ENCODE measurements around the gene LIF. TPM values are rescaled to one million over a fixed set of nuclear protein-coding genes. Genes with fewer than 3 reads are reported as not detected.

LIF gene
- total and polyA plus RNA-seq, 2 donors (not counting 3 experiments of a cell fraction or from before 2014, with no cell fraction given), result 0.12 to 0.27 TPM

GRCh38 chr22:30290342-30291057 is 43.9 kb upstream of the LIF start:
- TF ChIP-seq EZH2 (IDR thresholded peaks at IDR 0.05; ENCODE audit: borderline replicate concordance, low read depth, low read length, severe bottlenecking) (no peak), CTCF (IDR thresholded peaks at IDR 0.05; ENCODE audit: extremely low read depth in 1 of 2, insufficient read depth in 1 of 2, low read depth in 1 of 2, low read length in 2 of 2) (no peak), POLR2A (IDR thresholded peaks at IDR 0.05; ENCODE audit: low read depth, low read length) (peak; percentile 44)
- DNase-seq (ENCODE audit: low read depth, low spot score) (peak; percentile 15), FAIRE-seq (no peak)
- intact Hi-C loops (cut with micrococcal nuclease) (loop anchor here (1.0 kb wide), 1 partner anchor 15 kb away; no protein-coding TSS in a partner anchor), dilution Hi-C loops (cut with MboI; ENCODE audit: extremely low pct_ligation_motif_present, low sequenced_read_pairs) (no loop called here)
- Histone ChIP-seq H3K4me3 (replicated peaks in 1 of 3; ENCODE audit: insufficient read depth in 1 of 3, low read depth in 1 of 3, low read length in 3 of 3) (no peak overlapping the region), H4K20me1 (replicated peaks; ENCODE audit: control insufficient read depth, extremely low read depth, insufficient read depth, low read length) (no peaks in the 10 kb centered on the region), H3K9me1 (replicated peaks; ENCODE audit: control insufficient read depth, extremely low read depth, insufficient read depth, low read length) (no peaks in the 10 kb centered on the region), H3K79me2 (ENCODE audit: control insufficient read depth, insufficient read depth, low read length) (no peaks in the 10 kb centered on the region), H3K27me3 (ENCODE audit: control insufficient read depth in 2 of 2, insufficient read depth in 2 of 2, low read length in 2 of 2) (no peaks in the 10 kb centered on the region), H3K27ac (ENCODE audit: insufficient read depth, low read depth, low read length) (peak overlapping the region; percentile 51), H3K9me3 (replicated peaks; ENCODE audit: control insufficient read depth, insufficient read depth, low read length) (no peaks in the 10 kb centered on the region), H3K9ac (replicated peaks; ENCODE audit: extremely low read depth, insufficient read depth, low read length) (peak overlapping the region; percentile 11), H3K36me3 (ENCODE audit: control insufficient read depth in 2 of 2, extremely low read depth in 1 of 2, insufficient read depth in 2 of 2, low read length in 2 of 2) (peaks cover 0 to 12% of the 10 kb centered on the region in 2 experiments), H3K4me1 (ENCODE audit: control insufficient read depth, extremely low read depth, insufficient read depth, low read length) (peaks cover 28% of the 10 kb centered on the region), H3K4me2 (ENCODE audit: insufficient read depth, low read length) (peak overlapping the region; percentile 37), H2AFZ (ENCODE audit: low read depth, low read length) (peak overlapping the region; percentile 16)
- ChIA-PET CTCF (interaction anchor here (0.6 to 4.4 kb wide), 17 partner anchors 9 to 101 kb away, joined by 3 to 164 read pairs (median 7); partner anchors contain the start of genes CCDC157, RNF215, SF3A1 and TBC1D10A), POLR2A (interaction anchor here (0.6 to 1.8 kb wide), 8 partner anchors 13 to 82 kb away, joined by 3 to 9 read pairs (median 4); partner anchors contain the start of genes CCDC157, SF3A1 and TBC1D10A)
- BruUV-seq (replicated peaks), result no TSS peak

- Histone ChIP-seq H3K79me2 (ENCODE audit: control insufficient read depth, insufficient read depth, low read length) (no peaks in the 10 kb centered on the region), H3K4me2 (ENCODE audit: insufficient read depth, low read length) (peak overlapping the region; percentile 37), H3K9me3 (replicated peaks; ENCODE audit: control insufficient read depth, insufficient read depth, low read length) (no peaks in the 10 kb centered on the region), H3K27ac (ENCODE audit: insufficient read depth, low read depth, low read length) (peak overlapping the region; percentile 51), H3K27me3 (ENCODE audit: control insufficient read depth in 2 of 2, insufficient read depth in 2 of 2, low read length in 2 of 2) (no peaks in the 10 kb centered on the region), H3K36me3 (ENCODE audit: control insufficient read depth in 2 of 2, extremely low read depth in 1 of 2, insufficient read depth in 2 of 2, low read length in 2 of 2) (peaks cover 0 to 17% of the 10 kb centered on the region in 2 experiments), H4K20me1 (replicated peaks; ENCODE audit: control insufficient read depth, extremely low read depth, insufficient read depth, low read length) (no peaks in the 10 kb centered on the region), H3K9me1 (replicated peaks; ENCODE audit: control insufficient read depth, extremely low read depth, insufficient read depth, low read length) (no peaks in the 10 kb centered on the region), H2AFZ (ENCODE audit: low read depth, low read length) (peak overlapping the region; percentile 14), H3K4me3 (replicated peaks in 1 of 3; ENCODE audit: insufficient read depth in 1 of 3, low read depth in 1 of 3, low read length in 3 of 3) (peak overlapping the region in 1 of 3 experiments; percentile 7), H3K4me1 (ENCODE audit: control insufficient read depth, extremely low read depth, insufficient read depth, low read length) (peaks cover 28% of the 10 kb centered on the region), H3K9ac (replicated peaks; ENCODE audit: extremely low read depth, insufficient read depth, low read length) (peak overlapping the region; percentile 4)
- BruUV-seq (replicated peaks), result no TSS peak
- TF ChIP-seq MYC (IDR thresholded peaks at IDR 0.05; ENCODE audit: low read depth, low read length) (no peak), FOS (IDR thresholded peaks at IDR 0.05; ENCODE audit: borderline replicate concordance, insufficient read depth, low read length) (no peak), MAX (IDR thresholded peaks at IDR 0.05; ENCODE audit: insufficient read depth, insufficient read length) (no peak), JUN (IDR thresholded peaks at IDR 0.05; ENCODE audit: borderline replicate concordance, insufficient read depth, insufficient read length, low read depth) (no peak), CTCF (IDR thresholded peaks at IDR 0.05; ENCODE audit: extremely low read depth in 1 of 2, insufficient read depth in 1 of 2, low read depth in 1 of 2, low read length in 2 of 2) (no peak), GATA2 (IDR thresholded peaks at IDR 0.05; ENCODE audit: insufficient read depth, insufficient read length, low read depth, low read length) (no peak), EZH2 (IDR thresholded peaks at IDR 0.05; ENCODE audit: borderline replicate concordance, low read depth, low read length, severe bottlenecking) (no peak), POLR2A (IDR thresholded peaks at IDR 0.05; ENCODE audit: low read depth, low read length) (no peak), POLR2AphosphoS5 (IDR thresholded peaks at IDR 0.05; ENCODE audit: insufficient read depth, low read depth, low read length) (no peak)
- DNase-seq (ENCODE audit: low read depth, low spot score), result no peak
- intact Hi-C loops (cut with micrococcal nuclease), result loop anchor here (1.0 kb wide), 1 partner anchor 36 kb away; the partner anchor contains the start of gene TBC1D10A
- ChIA-PET POLR2A (interaction anchor here (1.1 to 1.8 kb wide), 4 partner anchors 12 to 81 kb away, joined by 3 to 7 read pairs (median 5); partner anchors contain the start of genes CCDC157 and SF3A1), CTCF (interaction anchor here (0.6 to 4.4 kb wide), 9 partner anchors 9 to 101 kb away, joined by 3 to 164 read pairs (median 4); partner anchors contain the start of genes RNF215 and TBC1D10A)
- dilution Hi-C loops (cut with MboI; ENCODE audit: extremely low pct_ligation_motif_present, low sequenced_read_pairs), result no loop called here
- FAIRE-seq, result no peak
Measured at GRCh38 chr22:30289980-30290313, 43.4 kb upstream of the LIF start.
